H9 (cell line): ENCODE results near the gene RABEP1. TPM values are rescaled to one million over a fixed set of nuclear protein-coding genes. Genes with fewer than 3 reads are reported as not detected.

ENCODE experiments used
- DNase-seq: peaks from one replicate; pipeline ENCODE4 v3.0.0-alpha.2; 2017
- H2AFZ ChIP-seq: one replicate; pipeline ENCODE4 v1.6.1; 2013; ENCODE audit warnings: mild to moderate bottlenecking, low read length, control low read depth, moderate library complexity
- H2AK5ac ChIP-seq: 2 replicates; pipeline ENCODE4 v1.6.1; 2013; ENCODE audit warnings: low read length, control low read depth, mixed read lengths; ENCODE audit not compliant: insufficient read length
- H2BK120ac ChIP-seq: one replicate; pipeline ENCODE4 v1.6.1; 2013; ENCODE audit warnings: low read depth, mild to moderate bottlenecking, low read length, control low read depth, inconsistent platforms; ENCODE audit not compliant: poor library complexity, severe bottlenecking
- H2BK12ac ChIP-seq: 2 replicates; pipeline ENCODE4 v1.6.1; 2013; ENCODE audit warnings: low read length, control low read depth, mixed read lengths, low read depth; ENCODE audit not compliant: insufficient read length
- H2BK15ac ChIP-seq: 2 replicates; pipeline ENCODE4 v1.6.1; 2013; ENCODE audit warnings: low read depth, low read length, control low read depth
- H2BK20ac ChIP-seq: one replicate; pipeline ENCODE4 v1.6.1; 2013; ENCODE audit warnings: low read depth, mild to moderate bottlenecking, low read length, control low read depth, inconsistent platforms; ENCODE audit not compliant: poor library complexity, severe bottlenecking
- H2BK5ac ChIP-seq: 2 replicates; pipeline ENCODE4 v1.6.1; 2013; ENCODE audit warnings: low read length, control low read depth, mixed read lengths; ENCODE audit not compliant: insufficient read length
- H3K14ac ChIP-seq: 2 replicates; pipeline ENCODE4 v1.6.1; 2013; ENCODE audit warnings: low read length, control low read depth; ENCODE audit not compliant: insufficient read depth
- H3K18ac ChIP-seq: 2 replicates; pipeline ENCODE4 v1.6.1; 2013; ENCODE audit warnings: low read depth, mild to moderate bottlenecking, mixed read lengths, low read length, control low read depth; ENCODE audit not compliant: insufficient read length
- H3K23ac ChIP-seq: 2 replicates; pipeline ENCODE4 v1.6.1; 2013; ENCODE audit warnings: low read length, control low read depth, mixed read lengths, low read depth; ENCODE audit not compliant: insufficient read length
- H3K23me2 ChIP-seq: 2 replicates; pipeline ENCODE4 v1.6.1; 2013; ENCODE audit warnings: low read depth, mild to moderate bottlenecking, mixed read lengths, low read length, control low read depth; ENCODE audit not compliant: insufficient read length, poor library complexity, severe bottlenecking
- H3K27ac ChIP-seq: 2 replicates; pipeline ENCODE4 v1.5.1; 2013; ENCODE audit warnings: low read length, control low read depth, mixed read lengths, low read depth; ENCODE audit not compliant: insufficient read length
- H3K27me3 ChIP-seq: 2 replicates; pipeline ENCODE4 v1.6.1; 2013; ENCODE audit warnings: low read length, control low read depth, inconsistent platforms; ENCODE audit not compliant: insufficient read depth
- H3K4ac ChIP-seq: 2 replicates; pipeline ENCODE4 v1.6.1; 2013; ENCODE audit warnings: low read depth, mild to moderate bottlenecking, control low read depth, inconsistent platforms, low read length, moderate library complexity
- H3K4me1 ChIP-seq: 2 replicates; pipeline ENCODE4 v1.6.1; 2013; ENCODE audit warnings: low read length, control low read depth, inconsistent platforms; ENCODE audit not compliant: insufficient read depth
- H3K4me2 ChIP-seq: 2 replicates; pipeline ENCODE4 v1.6.1; 2013; ENCODE audit warnings: low read length, control low read depth, mixed read lengths; ENCODE audit not compliant: insufficient read length, insufficient read depth
- H3K56ac ChIP-seq: 2 replicates; pipeline ENCODE4 v1.6.1; 2013; ENCODE audit warnings: low read depth, mild to moderate bottlenecking, mixed read lengths, low read length, control low read depth; ENCODE audit not compliant: insufficient read length
- H3K79me1 ChIP-seq: 2 replicates; pipeline ENCODE4 v1.6.1; 2013; ENCODE audit warnings: low read depth, mild to moderate bottlenecking, moderate library complexity, low read length, control low read depth, inconsistent platforms; ENCODE audit not compliant: insufficient read depth, poor library complexity, severe bottlenecking
- H3K79me2 ChIP-seq: 2 replicates; pipeline ENCODE4 v1.6.1; 2013; ENCODE audit warnings: low read length, control low read depth, inconsistent platforms; ENCODE audit not compliant: insufficient read depth
- H3K9ac ChIP-seq: 2 replicates; pipeline ENCODE4 v1.6.1; 2013; ENCODE audit warnings: low read length, control low read depth, mixed read lengths; ENCODE audit not compliant: insufficient read length; ENCODE audit errors: extremely low read depth
- H3K9me3 ChIP-seq: one replicate; pipeline ENCODE4 v1.6.1; 2013; ENCODE audit warnings: low read depth, low read length, inconsistent platforms; ENCODE audit not compliant: control insufficient read depth
- H3T11ph ChIP-seq: one replicate; pipeline ENCODE4 v1.6.1; 2013; ENCODE audit warnings: mild to moderate bottlenecking, low read length, control low read depth, inconsistent platforms
- H4K20me1 ChIP-seq: one replicate; pipeline ENCODE4 v1.6.1; 2013; ENCODE audit not compliant: control insufficient read depth, insufficient read length, insufficient read depth
- H4K5ac ChIP-seq: 2 replicates; pipeline ENCODE4 v1.6.1; 2013; ENCODE audit warnings: low read depth, mild to moderate bottlenecking, mixed read lengths, low read length, control low read depth; ENCODE audit not compliant: insufficient read length
- H4K8ac ChIP-seq: replicated peaks from 2 replicates; pipeline ENCODE4 v1.6.1; 2013; ENCODE audit warnings: low read length, control low read depth, mixed read lengths, low read depth; ENCODE audit not compliant: insufficient read length
- H4K91ac ChIP-seq: 2 replicates; pipeline ENCODE4 v1.6.1; 2013; ENCODE audit warnings: low read depth, mild to moderate bottlenecking, moderate library complexity, mixed read lengths, low read length, control low read depth; ENCODE audit not compliant: insufficient read length
- H3K27ac Mint-ChIP-seq, 3 experiments: 2 replicates in 2 of 3; 3 replicates in 1 of 3; pipeline ENCODE4 v1.8.0; 2020 to 2021; ENCODE audit warnings: mixed read lengths in 3 of 3, mild to moderate bottlenecking in 1 of 3, moderate library complexity in 1 of 3
- H3K27me3 Mint-ChIP-seq: 2 replicates; pipeline ENCODE4 v1.8.0; 2021; ENCODE audit warnings: low read depth, mild to moderate bottlenecking, moderate library complexity, mixed read lengths
- H3K36me3 Mint-ChIP-seq, 3 experiments: 2 replicates in 2 of 3; 3 replicates in 1 of 3; pipeline ENCODE4 v1.8.0; 2020 to 2021; ENCODE audit warnings: low read depth in 3 of 3, mixed read lengths in 3 of 3; ENCODE audit not compliant: insufficient read depth in 1 of 3
- H3K4me1 Mint-ChIP-seq, 2 experiments: 2 replicates each; pipeline ENCODE4 v1.8.0; 2020; ENCODE audit warnings: mixed read lengths in 2 of 2
- H3K4me3 Mint-ChIP-seq, 2 experiments: 2 replicates in 1 of 2; 3 replicates in 1 of 2; pipeline ENCODE4 v1.8.0; 2020 to 2021; ENCODE audit warnings: mild to moderate bottlenecking in 2 of 2, mixed read lengths in 2 of 2, moderate library complexity in 1 of 2
- H3K9me3 Mint-ChIP-seq, 2 experiments: 2 replicates in 1 of 2; 3 replicates in 1 of 2; pipeline ENCODE4 v1.8.0; 2020; ENCODE audit warnings: mild to moderate bottlenecking in 2 of 2, mixed read lengths in 2 of 2, moderate library complexity in 1 of 2
- CTCF ChIP-seq: fragments of 200-600 bp; sonication (generic); conservative IDR thresholded peaks from 3 replicates; pipeline ENCODE4 v1.8.0; 2021; ENCODE audit warnings: antibody characterized with exemption, mild to moderate bottlenecking
- WGBS: extraction: QIAGEN DNeasy Blood & Tissue Kit; methylation state at CpG from one replicate; pipeline ENCODE4 v1.1.7; 2013; ENCODE audit warnings: missing lambda C conversion rate, low lambda C conversion rate, mixed read lengths; ENCODE audit not compliant: insufficient read length; ENCODE audit errors: extremely low coverage; 5-methylcytosine and 5-hydroxymethylcytosine counted together
- total RNA-seq: library from RNA; stranded (reverse); gene quantifications from 2 replicates; pipeline ENCODE4 v1.2.1, GENCODE V29; 2021

The RABEP1 gene
- total RNA-seq, 1 experiment from 2014 or later, result 46.9 TPM

GRCh38 chr17:5418858-5419355 lies 136.8 kb downstream of the RABEP1 start:
- H3K4me1 ChIP-seq, result no peaks in the 10 kb centered on the region
- peak overlapping the region; percentile 5 for H3K27ac ChIP-seq
- peak overlapping the region; percentile 94 for H3K14ac ChIP-seq
- peak overlapping the region; percentile 90 for H3K18ac ChIP-seq
- H2BK20ac ChIP-seq, result no peak overlapping the region
- no peak overlapping the region for H3T11ph ChIP-seq
- H3K9me3 ChIP-seq, result no peaks in the 10 kb centered on the region
- Mint-ChIP-seq H3K27me3 (no peaks in the 10 kb centered on the region), H3K9me3 (no peaks in the 10 kb centered on the region), H3K36me3 (peaks cover 18 to 58% (median 45%) of the 10 kb centered on the region in 3 experiments; a peak in 6 of 7 replicates), H3K4me1 (peaks cover 9 to 19% of the 10 kb centered on the region in 2 experiments), H3K4me3 (peak overlapping the region; percentile 98 to 100), H3K27ac (peak overlapping the region; percentile 95 to 99 (median 99))
- H3K23ac ChIP-seq, result no peak overlapping the region
- no peak overlapping the region for H4K91ac ChIP-seq
- peak overlapping the region; percentile 42 for H3K56ac ChIP-seq
- H2AFZ ChIP-seq, result no peak overlapping the region
- H2BK120ac ChIP-seq, result no peak overlapping the region
- H2BK12ac ChIP-seq, result no peak overlapping the region
- no peak for TF ChIP-seq CTCF
- H2BK5ac ChIP-seq, result no peak overlapping the region
- H3K9ac ChIP-seq, result peak overlapping the region; percentile 95
- H3K79me1 ChIP-seq, result peaks cover 6% of the 10 kb centered on the region
- peak overlapping the region; percentile 98 for H3K4me2 ChIP-seq
- no peak overlapping the region for H4K8ac ChIP-seq
- no peak overlapping the region for H2AK5ac ChIP-seq
- H4K5ac ChIP-seq, result no peak overlapping the region
- peaks cover 20% of the 10 kb centered on the region; the same call in 1 of the 2 replicates for H3K79me2 ChIP-seq
- H4K20me1 ChIP-seq, result no peaks in the 10 kb centered on the region
- H3K23me2 ChIP-seq, result peaks cover 8% of the 10 kb centered on the region
- no peak overlapping the region for H2BK15ac ChIP-seq
- H3K4ac ChIP-seq, result no peak overlapping the region
- no peaks in the 10 kb centered on the region for H3K27me3 ChIP-seq
- no CpG with 5 or more reads among the region's 26 CpGs for WGBS
- DNase-seq, result no peak
